ENCODE measurements around the gene MYH11.
A peak's percentile ranks its signal among the peaks of the same experiment; 100 is the strongest.
"Not testable (repeated sequence)": the region's sequence is repeated elsewhere in the genome, so short reads cannot be mapped to it uniquely, and the experiment has no call there.

MYH11 gene

DNA sequence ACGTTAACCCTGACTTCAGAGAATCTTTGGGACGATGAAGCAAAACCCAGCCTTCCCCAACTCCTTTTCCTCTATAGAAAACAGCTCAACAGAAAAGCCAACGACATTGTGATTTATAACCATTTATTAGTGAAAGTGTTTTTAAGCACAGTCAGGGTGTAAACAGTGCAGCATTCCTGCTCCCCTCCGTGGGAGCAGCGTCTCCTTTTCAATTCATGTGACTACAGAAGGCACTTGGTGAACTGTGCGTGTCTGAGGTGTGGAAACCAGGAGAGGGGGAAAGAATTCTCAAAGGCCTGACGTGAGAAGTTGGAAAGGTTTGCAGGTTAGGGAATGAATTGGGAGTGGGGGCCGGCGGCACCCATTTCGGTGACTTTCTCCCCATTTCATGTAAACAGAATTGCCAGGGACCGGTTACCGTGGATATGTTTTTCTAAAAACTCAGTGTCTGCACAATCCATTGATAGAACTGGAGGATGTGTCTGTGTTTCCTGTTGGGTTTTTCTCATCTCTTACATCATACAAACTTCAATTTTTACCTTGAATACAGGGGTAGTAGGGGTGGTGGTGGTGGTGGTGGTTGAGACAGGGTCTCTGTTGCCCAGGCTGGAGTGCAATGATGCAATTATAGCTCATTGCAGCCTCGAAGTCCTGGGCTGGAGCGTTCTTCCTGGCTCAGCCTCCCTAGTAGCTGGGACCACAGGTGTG is 153.6 kb downstream of the MYH11 start:
- DNase-seq: no peak

DNA sequence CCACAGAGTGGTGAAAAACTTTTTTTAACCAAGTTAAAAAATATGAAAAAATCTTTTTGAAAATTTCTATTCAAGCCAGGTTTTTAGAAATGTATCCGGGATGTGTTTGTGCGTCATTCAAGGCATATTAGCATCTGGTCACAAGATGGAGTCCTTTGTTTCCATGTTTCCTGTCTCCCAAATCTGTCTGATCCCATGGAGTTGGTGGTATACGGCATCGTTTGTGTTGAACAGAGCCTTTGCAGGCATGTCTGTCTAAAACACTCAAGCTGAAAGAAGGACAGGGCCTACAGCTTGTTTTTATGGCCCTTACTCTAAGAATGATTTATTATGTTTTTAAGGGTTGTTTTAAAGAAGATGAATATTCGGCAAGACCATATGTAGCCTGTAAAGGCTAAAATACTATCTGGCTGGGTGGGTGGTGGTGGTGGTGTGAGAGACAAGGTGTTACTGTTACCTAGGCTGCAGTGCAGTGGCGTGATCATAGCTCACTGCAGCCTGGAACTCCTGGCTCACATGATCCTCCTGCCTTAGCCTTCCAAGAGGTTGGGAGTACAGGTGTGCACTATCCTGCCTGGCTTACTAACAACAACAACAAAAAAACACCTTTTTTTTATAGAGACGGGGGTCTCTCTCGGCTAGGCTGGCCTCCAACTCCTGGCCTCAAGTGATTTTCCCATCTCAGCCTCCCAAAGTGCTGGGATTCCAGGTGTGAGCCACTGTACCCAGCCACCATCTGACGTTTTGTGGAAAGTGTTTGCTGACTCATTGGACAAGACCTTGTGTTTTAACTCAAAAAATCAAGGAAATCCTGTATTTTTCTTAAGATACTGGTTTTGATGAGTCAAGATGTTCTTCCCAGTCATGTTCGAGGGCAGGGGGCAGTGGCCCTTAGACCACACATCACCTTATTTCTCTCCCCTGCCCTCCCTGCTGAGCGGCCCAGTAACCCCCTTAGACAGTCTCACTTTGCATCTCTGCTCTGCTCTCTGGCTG is 154.6 kb downstream of the MYH11 start:
- DNase-seq: no peak

DNA sequence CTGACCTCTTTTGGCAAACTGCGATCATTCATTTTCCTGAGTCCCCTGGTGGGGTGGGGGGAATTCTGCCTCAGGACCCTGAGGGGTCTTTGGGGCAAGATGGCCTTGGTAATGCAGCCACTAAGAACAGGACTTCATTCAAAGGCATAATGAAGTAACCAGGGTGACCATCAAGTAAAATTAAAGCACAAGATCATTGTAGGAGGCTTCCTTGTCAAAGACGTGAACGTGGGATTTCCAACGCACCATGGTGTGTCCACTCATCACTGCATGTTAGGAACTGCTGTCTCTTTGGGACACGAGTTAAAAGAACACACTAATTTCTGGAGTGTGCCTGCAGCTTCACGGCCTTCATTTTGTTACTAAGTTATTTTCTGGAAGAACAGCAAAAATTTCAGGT is 155.5 kb downstream of the MYH11 start:
- DNase-seq: no peak

DNA sequence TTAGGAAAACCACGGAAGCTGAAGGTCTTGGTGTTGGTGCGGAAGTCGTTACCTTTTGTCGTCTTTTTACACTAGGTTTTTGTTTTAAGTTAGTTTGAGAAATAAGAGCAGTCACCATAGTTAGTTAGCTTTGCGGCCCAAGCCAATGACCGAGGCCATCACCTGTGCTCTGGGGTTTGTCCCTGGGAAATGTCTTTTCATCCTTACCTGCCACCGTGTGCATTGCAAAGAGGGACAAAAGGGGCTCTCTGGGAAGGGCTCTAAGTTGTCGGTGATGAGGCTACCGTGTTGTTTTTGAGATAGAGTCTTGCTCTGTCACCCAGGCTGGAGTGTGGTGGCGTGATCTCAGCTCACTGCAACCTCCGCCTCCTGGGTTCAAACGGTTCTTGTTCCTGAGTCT is 157.0 kb downstream of the MYH11 start:
- DNase-seq: no peak

DNA sequence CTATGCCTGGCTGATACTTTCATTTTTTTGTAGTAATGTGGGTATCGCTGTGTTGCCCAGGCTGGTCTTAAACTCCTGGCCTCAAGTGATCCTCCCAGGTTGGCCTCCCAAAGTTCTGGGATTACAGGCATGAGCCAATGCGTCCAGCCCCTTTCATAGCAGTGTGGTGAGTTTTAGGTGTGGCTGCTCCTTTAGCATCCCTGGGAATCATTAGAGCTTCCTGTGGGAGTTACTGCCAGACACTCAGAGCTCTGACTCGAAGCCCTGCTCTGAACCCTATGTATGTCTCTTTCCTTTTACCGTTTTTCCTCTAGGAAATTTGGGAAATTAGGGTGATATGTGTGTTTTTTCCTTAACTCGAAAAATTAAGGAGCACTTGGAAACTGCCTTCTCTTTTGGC is 162.3 kb downstream of the MYH11 start:
- no peak for DNase-seq

DNA sequence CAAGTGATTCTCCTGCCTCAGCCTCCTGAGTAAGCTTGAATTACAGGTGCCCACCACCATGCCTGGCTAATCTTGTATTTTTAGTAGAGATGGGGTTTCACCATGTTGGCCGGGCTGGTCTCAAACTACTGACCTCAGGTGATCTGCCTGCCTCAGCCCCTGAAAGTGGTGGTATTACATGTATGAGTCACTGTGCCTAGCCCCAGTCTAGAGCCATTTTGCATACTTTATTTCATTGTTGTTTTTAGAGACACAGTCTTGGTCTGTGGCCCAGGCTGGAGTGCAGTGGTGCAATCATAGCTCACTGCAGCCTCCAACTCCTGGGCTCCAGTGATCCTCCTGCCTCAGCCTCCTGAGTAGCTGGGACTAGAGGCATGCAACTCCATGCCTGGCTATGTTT is 164.3 kb downstream of the MYH11 start:
- not testable (repeated sequence) for DNase-seq

DNA sequence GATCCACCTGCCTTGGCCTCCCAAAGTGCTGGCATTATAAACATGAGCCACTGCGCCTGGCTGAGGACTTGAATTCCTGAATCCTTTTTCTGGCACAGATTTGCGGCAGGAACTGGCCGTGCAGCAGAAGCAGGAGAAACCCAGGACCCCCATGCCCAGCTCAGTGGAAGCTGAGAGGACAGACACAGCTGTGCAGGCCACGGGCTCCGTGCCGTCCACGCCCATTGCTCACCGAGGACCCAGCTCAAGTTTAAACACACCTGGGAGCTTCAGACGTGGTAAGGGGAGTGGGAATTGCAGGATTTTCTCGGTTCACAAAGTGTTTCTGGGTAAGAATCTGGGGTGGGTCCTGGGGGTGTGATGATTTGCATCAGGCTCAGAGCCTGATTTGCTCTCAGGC is 165.8 kb downstream of the MYH11 start:
- no peak for DNase-seq

DNA sequence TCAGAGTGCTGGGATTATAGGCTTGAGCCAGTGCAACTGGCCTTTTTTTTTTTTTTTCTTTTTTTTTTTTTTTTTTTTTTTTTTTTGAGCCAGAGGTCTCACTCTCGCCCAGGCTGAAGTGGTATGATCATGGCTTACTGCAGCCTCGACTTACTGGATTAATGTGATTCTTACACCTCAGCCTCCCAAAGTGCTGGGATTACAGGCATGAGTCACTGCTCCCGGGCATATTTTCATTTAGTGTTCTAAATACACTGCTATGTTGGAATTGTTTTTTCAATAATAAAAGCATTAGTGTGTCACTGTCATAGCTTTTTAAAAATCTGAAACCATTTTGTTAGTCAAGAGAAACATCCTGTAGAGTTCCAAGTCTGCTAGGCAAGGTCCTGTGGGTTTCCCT is 166.5 kb downstream of the MYH11 start:
- no peak for DNase-seq

DNA sequence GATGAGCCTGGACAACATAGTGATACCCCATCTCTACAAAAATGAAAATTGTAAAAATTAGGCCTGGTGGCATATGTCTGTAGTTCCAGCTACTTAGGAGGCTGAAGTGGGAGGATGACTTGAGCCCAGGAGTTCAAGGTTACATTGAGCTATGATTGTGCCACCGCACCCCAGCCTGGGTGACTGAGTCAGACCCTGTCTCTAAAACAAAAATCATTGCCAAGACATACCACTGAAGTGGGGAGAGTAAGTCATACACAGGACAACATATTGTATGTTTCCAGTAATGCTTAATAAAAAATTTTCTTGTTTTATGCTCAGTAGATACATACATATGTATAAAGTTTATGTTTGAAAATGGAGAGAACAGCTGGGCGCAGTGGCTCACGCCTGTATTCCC is 167.5 kb downstream of the MYH11 start:
- no peak for DNase-seq

DNA sequence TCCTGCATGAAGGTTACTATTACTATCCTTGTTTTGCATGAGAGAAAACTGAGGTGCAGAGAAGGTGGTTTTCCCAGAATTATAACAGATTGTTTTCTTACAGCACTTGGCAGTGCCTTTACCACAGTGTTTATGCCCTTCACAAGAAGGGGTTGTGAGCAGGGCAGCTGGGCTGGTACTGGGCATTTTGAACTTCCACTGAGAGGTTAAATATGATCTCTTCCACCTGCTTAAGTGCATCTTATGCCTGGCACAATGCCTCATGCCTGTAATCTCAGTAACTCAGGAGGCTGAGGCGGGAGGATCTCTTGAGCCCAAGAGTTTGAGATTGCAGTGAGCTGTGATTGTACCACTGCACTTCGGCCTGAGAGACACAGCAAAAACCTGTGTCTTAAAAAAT is 170.5 kb downstream of the MYH11 start:
- DNase-seq: no peak

DNA sequence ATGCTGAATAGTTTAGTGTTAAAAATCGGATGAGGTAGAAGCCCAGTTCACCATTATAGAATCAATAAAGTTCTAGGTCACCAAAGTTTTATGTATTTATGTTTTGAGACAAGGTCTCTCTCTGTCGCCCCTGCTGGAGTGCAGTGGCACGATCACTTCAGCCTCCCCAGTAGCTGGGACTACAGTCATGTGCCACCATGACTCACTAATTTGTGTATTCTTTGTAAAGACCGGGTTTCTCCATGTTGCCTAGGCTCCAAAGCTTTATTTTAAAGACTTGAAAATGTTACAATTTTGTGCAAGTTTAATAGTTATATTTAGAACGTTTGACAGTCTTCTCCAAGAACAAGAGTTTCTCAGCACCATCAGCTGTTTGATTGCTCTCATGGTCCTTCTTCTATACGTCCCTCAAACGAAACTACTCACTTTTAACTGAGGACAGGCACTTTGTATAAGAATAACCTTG is 174.7 kb downstream of the MYH11 start:
- DNase-seq: peak; percentile 47

DNA sequence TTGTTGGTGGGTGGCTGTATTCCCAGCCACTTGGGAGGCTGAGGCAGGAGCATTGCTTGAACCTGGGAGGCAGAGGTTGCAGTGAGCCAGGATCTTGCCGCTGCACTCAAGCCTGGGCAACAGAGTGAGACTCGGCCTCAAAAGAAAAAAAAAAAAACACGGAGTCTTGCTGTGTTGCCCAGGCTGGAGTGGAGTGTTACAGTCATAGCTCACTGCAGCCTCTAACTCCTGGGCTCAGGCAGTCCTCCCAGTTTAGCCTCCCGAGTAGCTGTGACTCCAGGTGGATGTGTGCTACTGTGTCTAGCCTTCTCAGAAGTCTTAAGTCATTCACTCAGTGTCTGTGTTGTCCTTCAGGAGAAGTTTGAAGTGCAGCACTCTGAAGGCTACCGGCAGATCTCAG is 179.4 kb downstream of the MYH11 start:
- DNase-seq: no peak

DNA sequence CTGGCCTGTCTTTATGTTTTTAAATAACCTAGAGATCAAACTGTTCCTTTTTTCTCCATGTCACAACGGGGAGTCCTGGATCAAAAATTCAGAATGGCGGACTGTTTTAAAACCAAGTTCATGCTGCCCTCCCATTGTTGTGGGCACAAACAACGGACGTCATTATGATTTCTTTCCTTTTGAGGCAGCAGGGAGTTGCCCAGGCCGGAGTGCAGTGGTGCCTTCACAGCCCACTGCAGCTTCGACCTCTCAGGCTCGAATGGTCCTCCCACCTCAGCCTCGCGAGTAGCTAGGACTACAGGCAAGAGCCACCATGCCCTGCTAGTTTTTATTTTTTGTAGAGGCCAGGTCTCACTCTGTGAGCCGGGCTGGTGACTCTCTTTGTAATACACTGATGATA is 180.3 kb downstream of the MYH11 start:
- DNase-seq: no peak

DNA sequence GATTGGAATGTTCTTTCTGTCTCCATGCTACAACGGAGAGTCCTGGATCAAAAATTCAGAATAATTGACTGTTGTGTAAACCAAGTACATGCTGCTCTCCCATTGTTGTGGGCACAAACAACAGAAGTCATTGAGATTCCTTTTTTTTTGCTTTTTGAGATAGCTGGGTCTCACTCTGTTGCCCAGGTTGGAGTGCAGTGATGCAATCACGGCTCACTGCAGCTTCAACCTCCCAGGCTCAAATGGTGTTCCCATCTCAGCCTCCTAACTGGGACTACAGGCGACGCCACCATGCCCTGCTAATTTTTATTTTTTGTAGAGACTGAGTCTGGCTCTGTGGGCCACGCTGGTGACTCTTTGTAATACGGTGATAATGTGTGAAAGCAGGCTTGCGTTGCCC is 182.3 kb downstream of the MYH11 start:
- no peak for DNase-seq

DNA sequence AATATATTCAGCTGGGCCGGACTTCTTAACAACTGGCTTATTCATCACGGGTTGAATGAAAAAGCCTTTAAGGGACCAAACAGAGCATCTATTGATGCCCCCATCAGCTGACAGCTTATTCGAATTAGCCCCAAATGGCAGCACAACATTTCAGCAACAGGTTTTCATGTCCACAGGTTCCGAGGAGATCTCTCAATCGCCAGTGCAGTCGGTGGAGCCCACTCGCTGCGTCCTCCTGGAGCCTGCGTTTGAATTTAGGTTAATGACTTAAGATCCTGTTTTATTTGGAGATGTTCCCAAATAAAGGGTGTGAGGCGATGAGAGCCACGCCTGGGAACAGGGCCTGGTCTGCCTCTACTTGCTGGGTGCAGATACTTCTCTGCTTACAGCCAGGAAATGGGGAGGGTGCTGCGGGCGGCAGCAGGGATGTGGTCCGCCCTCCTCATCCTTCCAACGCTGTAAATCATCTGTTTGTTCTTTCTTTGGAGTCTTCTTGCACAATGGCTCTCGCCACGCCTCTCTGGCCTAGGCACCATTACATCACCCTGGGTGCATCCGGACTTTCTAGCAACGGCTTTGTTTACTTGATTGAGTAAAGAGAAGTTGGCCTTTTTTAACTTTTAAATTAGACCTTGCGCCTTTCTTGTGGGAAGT is 184.2 kb downstream of the MYH11 start:
- peak; percentile 85 for DNase-seq

DNA sequence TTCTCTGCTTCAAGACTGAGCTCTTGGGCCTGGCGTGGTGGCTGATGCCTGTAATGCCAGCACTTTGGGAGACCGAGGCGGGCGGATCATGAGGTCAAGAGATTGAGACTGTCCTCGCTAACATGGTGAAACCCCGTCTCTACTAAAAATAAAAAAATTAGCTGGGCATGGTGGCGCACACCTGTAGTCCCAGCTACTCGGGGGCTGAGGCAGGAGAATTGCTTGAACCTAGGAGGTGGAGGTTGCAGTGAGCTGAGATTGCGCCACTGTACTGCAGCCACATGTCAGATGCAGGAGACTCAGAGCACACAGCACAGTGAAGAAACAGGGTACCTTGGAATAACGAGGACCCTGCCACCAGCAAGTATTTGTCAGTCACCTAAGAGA is 184.7 kb downstream of the MYH11 start:
- not testable (repeated sequence) for DNase-seq

DNA sequence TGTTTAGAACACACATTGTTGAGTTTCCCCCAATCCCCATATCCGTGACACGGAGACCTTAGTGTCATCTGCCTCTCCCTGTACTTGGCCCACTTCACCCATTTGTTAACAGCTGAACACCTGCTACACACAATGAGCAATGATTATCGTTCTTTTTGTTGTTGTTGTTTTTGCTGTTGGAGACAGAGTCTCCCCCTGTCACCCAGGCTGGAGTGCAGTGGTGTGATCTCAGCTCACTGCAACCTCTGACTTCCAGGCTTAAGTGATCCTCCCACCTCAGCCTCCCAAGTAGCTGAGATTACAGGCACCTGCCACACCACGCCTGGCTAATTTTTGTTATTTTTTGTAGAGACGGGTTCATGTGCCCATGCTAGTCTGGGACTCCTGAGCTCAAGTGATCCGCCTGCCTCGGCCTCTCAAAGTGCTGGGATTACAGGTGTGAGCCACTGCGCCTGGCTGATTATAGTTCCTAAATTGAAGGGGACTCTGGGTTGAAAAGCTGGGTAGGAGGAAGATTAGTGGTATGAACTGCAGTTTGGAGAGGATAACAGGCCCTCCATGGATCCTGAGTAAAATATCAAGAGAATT is 185.2 kb downstream of the MYH11 start:
- DNase-seq: no peak

DNA sequence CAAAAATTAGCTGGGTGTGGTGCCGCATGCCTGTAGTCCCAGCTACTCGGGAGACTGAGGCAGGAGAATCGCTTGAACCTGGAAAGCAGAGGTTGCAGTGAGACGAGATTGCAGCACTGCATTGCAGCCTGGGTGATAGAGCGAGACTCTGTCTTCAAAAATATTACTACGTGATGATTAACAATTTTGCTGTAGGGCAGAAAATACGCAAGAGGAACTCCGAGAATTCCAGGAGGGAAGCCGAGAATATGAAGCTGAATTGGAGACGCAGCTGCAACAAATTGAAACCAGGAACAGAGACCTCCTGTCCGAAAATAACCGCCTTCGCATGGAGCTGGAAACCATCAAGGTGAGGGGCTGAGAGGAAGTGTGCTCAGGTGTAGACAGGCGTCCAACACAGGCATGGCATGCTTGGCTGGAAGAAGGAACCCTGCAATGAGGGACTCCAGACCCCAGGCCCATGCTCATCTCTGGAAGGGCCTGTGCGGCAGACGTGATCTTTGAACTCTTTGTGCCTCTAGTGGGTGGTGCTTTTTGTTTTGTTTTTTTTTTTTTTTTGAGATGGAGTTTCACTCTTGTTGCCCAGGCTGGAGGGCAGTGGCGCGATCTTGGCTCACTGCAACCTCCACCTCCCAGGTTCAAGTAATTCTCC is 189.6 kb downstream of the MYH11 start:
- no peak for DNase-seq

DNA sequence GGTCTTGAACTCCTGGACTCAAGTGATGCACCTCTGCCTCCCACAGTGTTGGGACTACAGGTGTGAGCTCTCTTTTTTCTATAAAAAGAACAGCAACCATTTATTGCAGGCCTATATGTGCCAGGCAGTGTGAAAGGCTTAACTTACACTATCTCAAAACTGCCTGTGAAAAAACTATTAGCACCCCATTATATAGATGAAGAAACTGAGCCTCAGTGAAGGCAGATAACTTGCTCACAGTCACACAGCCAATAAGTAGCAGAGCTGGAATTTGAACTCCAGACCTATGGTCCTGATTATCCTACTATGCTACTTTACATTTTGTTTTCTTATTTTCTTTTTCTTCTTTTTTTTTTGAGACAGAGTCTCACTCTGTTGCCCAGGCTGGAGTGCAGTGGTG is 191.7 kb downstream of the MYH11 start:
- DNase-seq: no peak

DNA sequence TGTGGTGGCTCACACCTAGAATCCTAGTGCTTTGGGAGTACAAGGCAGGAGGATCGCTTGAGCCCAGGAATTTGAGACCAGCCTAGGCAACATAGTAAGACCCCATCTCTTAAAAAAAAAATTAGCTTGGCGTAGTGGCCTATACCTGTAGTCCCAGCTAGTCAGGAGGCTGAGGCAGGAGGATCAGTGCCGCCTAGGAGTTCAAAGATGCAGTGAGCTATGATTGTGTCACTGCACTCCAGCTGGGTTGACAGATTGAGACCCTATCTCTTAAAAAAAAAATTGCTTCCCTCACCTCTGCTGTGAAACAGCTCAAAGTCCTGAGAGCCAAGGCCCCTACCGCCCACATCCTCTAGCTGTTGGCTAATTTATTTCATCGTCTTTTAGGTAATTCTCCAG is 196.6 kb downstream of the MYH11 start:
- no peak for DNase-seq

DNA sequence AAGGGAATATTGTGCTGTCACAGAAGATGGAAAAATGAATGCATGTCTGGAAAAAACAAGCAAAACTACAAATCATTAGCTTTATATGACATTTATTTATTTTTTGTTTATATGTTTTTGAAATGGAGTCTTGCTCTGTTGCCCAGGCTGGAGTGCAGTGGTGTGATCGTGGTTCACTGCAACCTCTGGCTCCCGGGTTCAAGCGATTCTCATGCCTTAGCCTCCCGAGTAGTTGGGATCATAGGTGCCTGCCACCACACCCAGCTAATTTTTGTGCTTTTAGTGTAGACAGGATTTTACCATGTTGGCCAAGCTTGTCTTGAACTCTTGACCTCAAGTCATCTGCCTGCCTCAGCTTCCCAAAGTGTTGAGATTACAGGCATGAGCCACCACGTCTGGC is 198.3 kb downstream of the MYH11 start:
- no peak for DNase-seq

DNA sequence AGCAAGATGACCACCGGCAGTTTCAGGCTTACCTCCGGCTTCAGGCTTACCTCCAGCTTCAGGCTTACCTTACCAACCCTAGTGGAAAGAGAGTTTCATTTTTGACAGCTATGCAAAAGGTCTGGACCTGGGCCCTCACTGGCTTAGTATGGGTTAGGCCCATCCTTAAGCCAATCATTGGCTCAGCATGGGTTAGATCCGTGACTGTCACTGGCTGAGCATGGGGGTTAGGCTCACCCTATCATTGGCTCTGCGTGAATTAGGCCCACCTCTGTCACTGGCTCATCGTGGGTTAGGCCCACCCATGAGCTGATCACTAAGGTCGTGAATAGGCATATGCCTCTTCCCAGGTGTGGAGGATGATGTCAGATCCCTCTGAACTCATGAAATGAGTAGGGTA is 198.7 kb downstream of the MYH11 start:
- DNase-seq: no peak

DNA sequence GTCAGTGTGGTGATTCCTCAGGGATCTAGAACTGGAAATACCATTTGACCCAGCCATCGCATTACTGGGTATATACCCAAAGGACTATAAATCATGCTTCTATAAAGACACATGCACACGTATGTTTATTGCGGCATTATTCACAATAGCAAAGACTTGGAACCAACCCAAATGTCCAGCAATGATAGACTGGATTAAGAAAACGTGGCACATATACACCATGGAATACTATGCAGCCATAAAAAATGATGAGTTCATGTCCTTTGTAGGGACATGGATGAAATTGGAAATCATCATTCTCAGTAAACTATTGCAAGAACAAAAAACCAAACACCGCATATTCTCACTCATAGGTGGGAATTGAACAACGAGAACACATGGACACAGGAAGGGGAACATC is 201.3 kb downstream of the MYH11 start:
- not testable (repeated sequence) for DNase-seq

All from CD4-positive, alpha-beta T cell treated with Interleukin-17A for 4 hours (primary cell).